IMR-90 (cell line): ENCODE data around the gene PAFAH1B2. TPM values are rescaled to one million over a fixed set of nuclear protein-coding genes. Genes with fewer than 3 reads are reported as not detected.

Experiments used
- ATAC-seq: fragments of 200-7000 bp; cut with Tn5 transposase; 2 replicates; pipeline ENCODE4 v1.9.1; 2020; ENCODE audit warnings: low read depth, mild to moderate bottlenecking, moderate library complexity
- BruUV-seq: library from RNA; stranded (reverse); fragments of 400-500 nt; replicated peaks from 2 replicates; lab custom pipeline; 2021; lab: Mats Ljungman, UMichigan
- CTCF ChIA-PET: fragments of 300-600 bp; formaldehyde crosslinking; extraction: SDS; loops from one replicate; lab custom pipeline; 2021; ENCODE audit warnings: antibody characterized with exemption; lab: Yijun Ruan, JAX
- POLR2A ChIA-PET: fragments of 300-600 bp; sonication (Branson Sonifier 250); formaldehyde crosslinking; loops from one replicate; lab custom pipeline; 2022; ENCODE audit warnings: antibody characterized with exemption; ENCODE audit not compliant: unreplicated experiment; lab: Charles Lee
- DNase-seq: peaks from one replicate; pipeline ENCODE4 v3.0.0; 2013
- H2AFZ ChIP-seq: replicated peaks from 2 replicates; pipeline ENCODE3; 2013; ENCODE audit warnings: low read length, mild to moderate bottlenecking; ENCODE audit not compliant: poor library complexity
- H2AK5ac ChIP-seq: 2 replicates; pipeline ENCODE4 v1.6.1; 2013; ENCODE audit warnings: low read depth, low read length, inconsistent platforms
- H2AK9ac ChIP-seq: replicated peaks from 2 replicates; pipeline ENCODE3; 2013; ENCODE audit warnings: mild to moderate bottlenecking, low read depth, low read length, moderate library complexity; ENCODE audit not compliant: poor library complexity
- H2BK120ac ChIP-seq: 2 replicates; pipeline ENCODE4 v1.6.1; 2013; ENCODE audit warnings: low read depth, low read length, inconsistent platforms
- H2BK15ac ChIP-seq: 3 replicates; pipeline ENCODE4 v1.6.1; 2013; ENCODE audit warnings: low read depth, low read length, inconsistent platforms
- H2BK20ac ChIP-seq: 2 replicates; pipeline ENCODE4 v1.6.1; 2013; ENCODE audit warnings: low read depth, mild to moderate bottlenecking, inconsistent platforms, low read length, moderate library complexity
- H2BK5ac ChIP-seq: 2 replicates; pipeline ENCODE4 v1.6.1; 2013; ENCODE audit warnings: mild to moderate bottlenecking, low read depth, low read length, inconsistent platforms; ENCODE audit not compliant: poor library complexity, severe bottlenecking
- H3K14ac ChIP-seq: replicated peaks from 2 replicates; pipeline ENCODE4 v1.6.1; 2013; ENCODE audit warnings: low read depth, low read length, inconsistent platforms
- H3K18ac ChIP-seq: 2 replicates; pipeline ENCODE4 v1.6.1; 2013; ENCODE audit warnings: low read depth, low read length, control low read depth
- H3K23ac ChIP-seq: 2 replicates; pipeline ENCODE4 v1.6.1; 2013; ENCODE audit warnings: low read depth, low read length, inconsistent platforms
- H3K27ac ChIP-seq: 2 replicates; pipeline ENCODE4 v1.5.1; 2013; ENCODE audit warnings: mild to moderate bottlenecking, control low read depth, low read length; ENCODE audit not compliant: insufficient read depth
- H3K27me3 ChIP-seq: 2 replicates; pipeline ENCODE4 v1.6.1; 2013; ENCODE audit warnings: low read length; ENCODE audit not compliant: control insufficient read depth, insufficient read depth
- H3K36me3 ChIP-seq: 2 replicates; pipeline ENCODE4 v1.6.1; 2013; ENCODE audit warnings: low read length, mixed read lengths; ENCODE audit not compliant: control insufficient read depth, insufficient read depth
- H3K4ac ChIP-seq: 2 replicates; pipeline ENCODE4 v1.6.1; 2013; ENCODE audit warnings: low read depth, low read length, inconsistent platforms
- H3K4me1 ChIP-seq: 2 replicates; pipeline ENCODE4 v1.6.1; 2013; ENCODE audit warnings: low read length, mixed read lengths; ENCODE audit not compliant: control insufficient read depth, insufficient read depth
- H3K4me2 ChIP-seq: 2 replicates; pipeline ENCODE4 v1.6.1; 2013; ENCODE audit warnings: low read depth, mild to moderate bottlenecking, control low read depth, low read length, moderate library complexity
- H3K4me3 ChIP-seq: 2 replicates; pipeline ENCODE4 v1.5.1; 2013; ENCODE audit warnings: low read depth, mild to moderate bottlenecking, control low read depth, low read length, moderate library complexity; ENCODE audit not compliant: insufficient read depth
- H3K56ac ChIP-seq: 2 replicates; pipeline ENCODE4 v1.6.1; 2013; ENCODE audit warnings: low read length, inconsistent platforms; ENCODE audit not compliant: insufficient read depth; ENCODE audit errors: extremely low read depth
- H3K79me1 ChIP-seq, 2 experiments: 2 replicates each; pipeline ENCODE4 v1.6.1; 2013; ENCODE audit warnings: low read length in 2 of 2, inconsistent platforms in 1 of 2, low read depth in 1 of 2
- H3K9ac ChIP-seq: 2 replicates; pipeline ENCODE4 v1.6.1; 2013; ENCODE audit warnings: low read depth, low read length, control low read depth
- H3K9me1 ChIP-seq: 2 replicates; pipeline ENCODE4 v1.6.1; 2013; ENCODE audit warnings: low read length, inconsistent platforms; ENCODE audit not compliant: insufficient read depth
- H3K9me3 ChIP-seq: 2 replicates; pipeline ENCODE4 v1.6.1; 2013; ENCODE audit warnings: low read length; ENCODE audit not compliant: control insufficient read depth, insufficient read depth
- H4K20me1 ChIP-seq: 2 replicates; pipeline ENCODE4 v1.6.1; 2013; ENCODE audit warnings: low read length, inconsistent platforms; ENCODE audit not compliant: insufficient read depth
- H4K5ac ChIP-seq: 2 replicates; pipeline ENCODE4 v1.6.1; 2013; ENCODE audit warnings: mild to moderate bottlenecking, low read depth, low read length, control low read depth
- H4K8ac ChIP-seq, 2 experiments: 2 replicates each; pipeline ENCODE4 v1.6.1; 2013; ENCODE audit warnings: low read depth in 2 of 2, low read length in 2 of 2, control low read depth in 1 of 2, inconsistent platforms in 1 of 2
- H4K91ac ChIP-seq: 2 replicates; pipeline ENCODE4 v1.6.1; 2013; ENCODE audit warnings: low read depth, low read length, inconsistent platforms; ENCODE audit not compliant: insufficient read depth
- WGBS, 2 experiments: methylation state at CpG; one replicate each; pipeline versions ENCODE4 v1.1.5 to v1.1.7; 2013; ENCODE audit warnings: missing lambda C conversion rate in 2 of 2; ENCODE audit not compliant: insufficient read length in 1 of 2; ENCODE audit errors: extremely low coverage in 2 of 2; 5-methylcytosine and 5-hydroxymethylcytosine counted together
- dilution Hi-C: fragments of 300-500 bp; cut with HindIII; formaldehyde crosslinking; loops from one replicate; pipeline ENCODE4 v1.14.3; 2018; ENCODE audit warnings: low sequenced_read_pairs; ENCODE audit not compliant: unreplicated experiment
- in situ Hi-C: fragments of 300-500 bp; cut with MboI; formaldehyde crosslinking; loops from 3 replicates; pipeline ENCODE4 v1.14.3; 2019; ENCODE audit warnings: low sequenced_read_pairs, inconsistent platforms, mixed read lengths
- intact Hi-C: fragments of 100-400 bp; cut with micrococcal nuclease; formaldehyde crosslinking; loops from 2 replicates; pipeline ENCODE4 v1.10.0; 2022
- polyA plus RNA-seq, 3 experiments: library from polyadenylated mRNA; depleted of rRNA; stranded (reverse); fragments of >200 nt; gene quantifications; 2 replicates each; pipeline ENCODE4 v1.2.3, GENCODE V29; 2012; ENCODE audit warnings: low replicate concordance in 1 of 3
- total RNA-seq: library from RNA; depleted of rRNA; stranded (reverse); fragments of >200 nt; gene quantifications from 2 replicates; pipeline ENCODE4 v1.2.3, GENCODE V29; 2012
- TF ChIP-seq, protein P1 (sequence below): conservative IDR thresholded peaks from 2 replicates; pipeline ENCODE4 v1.5.1; 2012; ENCODE audit warnings: mild to moderate bottlenecking, low read depth, low read length, improper control_type of control experiment

The PAFAH1B2 gene
- total and polyA plus RNA-seq, 2 of the 4 experiments (the other 2 are of a cell fraction): 29.8 to 280 TPM

DNA sequence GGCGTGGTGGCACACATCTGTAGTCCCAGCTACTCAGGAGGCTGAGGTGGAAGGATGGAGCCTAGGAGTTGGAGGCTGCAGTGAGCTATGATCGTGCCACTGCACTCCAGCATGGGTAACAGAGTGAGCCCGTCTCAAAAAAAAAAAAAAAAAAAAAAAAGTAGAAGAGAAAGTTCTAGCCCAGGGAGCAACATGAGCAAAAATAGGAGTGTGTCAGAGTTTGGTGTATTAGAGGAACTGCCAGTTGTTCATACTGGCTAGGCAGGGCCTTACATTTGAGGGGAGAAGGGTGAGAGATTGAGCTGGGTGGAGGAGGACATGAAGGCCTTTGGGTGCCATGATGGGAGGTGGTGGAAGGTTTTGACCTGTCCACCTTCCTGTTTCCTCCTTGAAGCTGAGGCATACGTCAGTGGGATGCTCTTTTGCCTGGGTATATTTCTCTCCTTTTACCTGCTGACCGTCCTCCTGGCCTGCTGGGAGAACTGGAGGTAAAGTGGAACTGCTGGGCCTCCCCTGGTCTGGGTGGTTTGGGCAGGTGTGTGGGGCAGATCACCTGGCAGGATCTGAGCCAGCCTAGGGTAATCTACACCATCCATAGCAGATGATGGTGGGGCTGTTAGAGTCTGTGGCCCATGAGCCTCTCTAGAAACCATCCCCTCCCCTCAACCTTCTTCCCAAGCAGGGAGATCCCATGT is 41.8 kb downstream of the PAFAH1B2 start:
- Histone ChIP-seq H4K8ac (no peak overlapping the region), H2AK5ac (no peak overlapping the region), H2BK15ac (no peak overlapping the region), H2BK20ac (no peak overlapping the region), H3K56ac (no peak overlapping the region), H3K18ac (no peak overlapping the region), H3K4me2 (no peak overlapping the region), H2BK120ac (no peak overlapping the region), H3K27me3 (no peaks in the 10 kb centered on the region), H3K4ac (no peak overlapping the region), H3K36me3 (peaks cover 64% of the 10 kb centered on the region), H3K27ac (no peak overlapping the region), H4K91ac (no peak overlapping the region), H3K9me3 (no peaks in the 10 kb centered on the region), H3K79me1 (peaks cover 5 to 8% of the 10 kb centered on the region in 2 experiments; a peak in 3 of 4 replicates), H3K9me1 (peaks cover 3% of the 10 kb centered on the region), H4K5ac (no peak overlapping the region), H3K9ac (no peak overlapping the region), H2BK5ac (no peak overlapping the region), H3K14ac (no peak overlapping the region), H2AK9ac (no peak overlapping the region), H3K4me3 (no peak overlapping the region), H4K20me1 (no peaks in the 10 kb centered on the region; the same call in 1 of the 2 replicates), H3K23ac (no peak overlapping the region), H2AFZ (no peak overlapping the region), H3K4me1 (peaks cover 3% of the 10 kb centered on the region)
- 92% methylated on average over 2 of the region's 5 CpGs; no CpG with 5 or more reads in 1 of the 2 experiments for WGBS, 2 experiments
- BruUV-seq: no TSS peak
- ChIA-PET POLR2A (no interaction called here), CTCF (no interaction called here)
- in situ Hi-C loops: no loop called here
- ATAC-seq (no peak), DNase-seq (no peak)
- intact Hi-C loops: no loop called here
- dilution Hi-C loops: no loop called here
- TF ChIP-seq, protein P1, sequence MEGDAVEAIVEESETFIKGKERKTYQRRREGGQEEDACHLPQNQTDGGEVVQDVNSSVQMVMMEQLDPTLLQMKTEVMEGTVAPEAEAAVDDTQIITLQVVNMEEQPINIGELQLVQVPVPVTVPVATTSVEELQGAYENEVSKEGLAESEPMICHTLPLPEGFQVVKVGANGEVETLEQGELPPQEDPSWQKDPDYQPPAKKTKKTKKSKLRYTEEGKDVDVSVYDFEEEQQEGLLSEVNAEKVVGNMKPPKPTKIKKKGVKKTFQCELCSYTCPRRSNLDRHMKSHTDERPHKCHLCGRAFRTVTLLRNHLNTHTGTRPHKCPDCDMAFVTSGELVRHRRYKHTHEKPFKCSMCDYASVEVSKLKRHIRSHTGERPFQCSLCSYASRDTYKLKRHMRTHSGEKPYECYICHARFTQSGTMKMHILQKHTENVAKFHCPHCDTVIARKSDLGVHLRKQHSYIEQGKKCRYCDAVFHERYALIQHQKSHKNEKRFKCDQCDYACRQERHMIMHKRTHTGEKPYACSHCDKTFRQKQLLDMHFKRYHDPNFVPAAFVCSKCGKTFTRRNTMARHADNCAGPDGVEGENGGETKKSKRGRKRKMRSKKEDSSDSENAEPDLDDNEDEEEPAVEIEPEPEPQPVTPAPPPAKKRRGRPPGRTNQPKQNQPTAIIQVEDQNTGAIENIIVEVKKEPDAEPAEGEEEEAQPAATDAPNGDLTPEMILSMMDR: no peak
